CD4-positive, alpha-beta T cell (primary cell): ENCODE results near the gene WDR90. TPM values are rescaled to one million over a fixed set of nuclear protein-coding genes. Genes with fewer than 3 reads are reported as not detected.
A peak's percentile ranks its signal among the peaks of the same experiment; 100 is the strongest.
"Not testable (repeated sequence)": the region's sequence is repeated elsewhere in the genome, so short reads cannot be mapped to it uniquely, and the experiment has no call there.

ENCODE experiments used
- ATAC-seq: fragments of 200-7000 bp; cut with Tn5 transposase; one replicate; pipeline ENCODE4 v1.10.0; 2022; ENCODE audit warnings: mild to moderate bottlenecking; ENCODE audit not compliant: poor library complexity
- CTCF ChIA-PET: fragments of 350-600 bp; sonication (Branson Sonifier 250); formaldehyde crosslinking; loops from one replicate; lab custom pipeline; 2021; ENCODE audit warnings: antibody characterized with exemption, inconsistent platforms; lab: Charles Lee
- POLR2A ChIA-PET: fragments of 350-600 bp; sonication (Branson Sonifier 250); formaldehyde crosslinking; loops from one replicate; lab custom pipeline; 2021; ENCODE audit warnings: antibody characterized with exemption, inconsistent platforms; lab: Charles Lee
- DNase-seq, 14 experiments: peaks; one replicate each; pipeline ENCODE4 v3.0.0-alpha.2; 2013 to 2020; ENCODE audit warnings: mixed read lengths in 2 of 14
- H3K27ac ChIP-seq, 2 donors: one replicate each; pipeline versions ENCODE4 v1.5.1 to v1.7.0; 2013; ENCODE audit warnings: low read length in 2 of 2, low read depth in 1 of 2, mild to moderate bottlenecking in 1 of 2
- H3K27me3 ChIP-seq, 2 experiments: 1 replicate in 1 of 2; 2 replicates in 1 of 2; pipeline versions ENCODE4 v1.6.1 to v1.7.0; 2013; ENCODE audit warnings: low read length in 2 of 2, control low read depth in 1 of 2, mild to moderate bottlenecking in 1 of 2, moderate library complexity in 1 of 2; ENCODE audit not compliant: insufficient read depth in 2 of 2, control insufficient read depth in 1 of 2
- H3K36me3 ChIP-seq: one replicate; pipeline ENCODE4 v1.6.1; 2013; ENCODE audit warnings: low read length, control low read depth; ENCODE audit not compliant: insufficient read depth
- H3K4me1 ChIP-seq: one replicate; pipeline ENCODE4 v1.6.1; 2013; ENCODE audit warnings: low read length, control low read depth; ENCODE audit not compliant: insufficient read depth
- H3K4me3 ChIP-seq: one replicate; pipeline ENCODE4 v1.5.1; 2013; ENCODE audit warnings: mild to moderate bottlenecking, low read length, moderate library complexity
- H3K9me3 ChIP-seq, 2 experiments: 1 replicate in 1 of 2; 2 replicates in 1 of 2; pipeline versions ENCODE4 v1.6.1 to v1.7.0; 2013; ENCODE audit warnings: low read length in 2 of 2, mild to moderate bottlenecking in 2 of 2, control low read depth in 1 of 2, moderate library complexity in 1 of 2; ENCODE audit not compliant: control insufficient read depth in 1 of 2, insufficient read depth in 1 of 2
- H3K27ac Mint-ChIP-seq: one replicate; pipeline ENCODE4 v1.8.0; 2020; ENCODE audit warnings: mixed read lengths
- H3K27me3 Mint-ChIP-seq: one replicate; pipeline ENCODE4 v1.8.0; 2021; ENCODE audit warnings: mixed read lengths
- H3K36me3 Mint-ChIP-seq: one replicate; pipeline ENCODE4 v1.8.0; 2021; ENCODE audit warnings: low read depth, mixed read lengths
- H3K4me1 Mint-ChIP-seq: one replicate; pipeline ENCODE4 v1.8.0; 2021; ENCODE audit warnings: low read depth, mixed read lengths
- H3K4me3 Mint-ChIP-seq: one replicate; pipeline ENCODE4 v1.8.0; 2020; ENCODE audit warnings: mild to moderate bottlenecking, mixed read lengths
- H3K9me3 Mint-ChIP-seq: one replicate; pipeline ENCODE4 v1.8.0; 2020; ENCODE audit warnings: mixed read lengths
- intact Hi-C, 2 experiments: fragments of 100-400 bp; cut with DNase I in 1 of 2; cut with micrococcal nuclease in 1 of 2; formaldehyde crosslinking; loops; one replicate each; pipeline versions ENCODE4 v1.15.1 to v1.9.0; 2023 to 2025; cut with DNase I, micrococcal nuclease
- total RNA-seq, 174 experiments: library from RNA in 2 of 174; stranded (reverse) in 2 of 174; gene quantifications; one replicate each; pipeline ENCODE4 v1.2.3 and lab custom pipeline; 2021 to 2026
- TF ChIP-seq, protein P1 (sequence below): fragments of 200-600 bp; IDR thresholded peaks from one replicate; pipeline ENCODE4 v1.8.0; 2022; ENCODE audit warnings: antibody characterized with exemption, mild to moderate bottlenecking

WDR90 gene
- total RNA-seq, 2 experiments from 2014 or later: 8.1 to 10.3 TPM

DNA sequence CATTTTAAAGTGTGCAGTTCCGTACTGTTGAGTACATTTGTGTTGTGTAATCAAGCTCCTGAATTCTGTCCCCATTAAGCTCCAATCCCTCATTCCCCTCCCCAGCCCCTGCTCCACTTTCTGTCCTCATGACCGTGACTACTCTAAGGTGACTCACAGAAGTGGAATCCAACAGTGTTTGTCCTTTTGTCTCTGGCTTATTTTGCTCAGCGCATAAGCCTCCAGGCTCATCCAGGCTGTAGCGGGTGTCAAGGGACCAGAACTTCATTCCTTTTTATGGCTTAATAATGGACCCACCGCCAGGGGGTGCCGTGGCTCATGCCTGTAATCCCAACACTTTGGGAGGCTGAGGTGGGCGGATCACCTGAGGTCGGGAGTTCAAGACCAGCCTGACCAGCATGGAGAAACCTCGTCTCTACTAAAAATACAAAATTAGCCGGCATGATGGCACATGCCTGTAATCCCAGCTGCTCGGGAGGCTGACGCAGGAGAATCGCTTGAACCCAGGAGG is 63.6 kb downstream of the WDR90 start:
- Mint-ChIP-seq H3K27me3 (peaks cover 42% of the 10 kb centered on the region), H3K4me3 (peak overlapping the region; percentile 40)
- Histone ChIP-seq H3K4me1 (peaks cover 24% of the 10 kb centered on the region), H3K27me3 (peaks cover 45 to 49% of the 10 kb centered on the region in 2 experiments), H3K9me3 (peaks cover 0 to 27% of the 10 kb centered on the region in 2 experiments)
- H3K9me3 Mint-ChIP-seq, H3K36me3 ChIP-seq, H3K4me1 Mint-ChIP-seq, H3K4me3 ChIP-seq, H3K27ac Mint-ChIP-seq, ATAC-seq, H3K27ac ChIP-seq, H3K36me3 Mint-ChIP-seq: not testable (repeated sequence)
- peak in 7 of 14 experiments; percentile 30 to 68 (median 49) for DNase-seq
- ChIA-PET POLR2A (interaction anchor here (1.6 kb wide), 1 partner anchor 72 kb away, joined by 4 read pairs; no protein-coding TSS in a partner anchor), CTCF (interaction anchor here (0.9 to 1.6 kb wide), 6 partner anchors 12 to 75 kb away, joined by 3 to 9 read pairs (median 6); partner anchors contain the start of genes CHTF18, CIAO3, RPUSD1 and WDR24)
- TF ChIP-seq, protein P1, sequence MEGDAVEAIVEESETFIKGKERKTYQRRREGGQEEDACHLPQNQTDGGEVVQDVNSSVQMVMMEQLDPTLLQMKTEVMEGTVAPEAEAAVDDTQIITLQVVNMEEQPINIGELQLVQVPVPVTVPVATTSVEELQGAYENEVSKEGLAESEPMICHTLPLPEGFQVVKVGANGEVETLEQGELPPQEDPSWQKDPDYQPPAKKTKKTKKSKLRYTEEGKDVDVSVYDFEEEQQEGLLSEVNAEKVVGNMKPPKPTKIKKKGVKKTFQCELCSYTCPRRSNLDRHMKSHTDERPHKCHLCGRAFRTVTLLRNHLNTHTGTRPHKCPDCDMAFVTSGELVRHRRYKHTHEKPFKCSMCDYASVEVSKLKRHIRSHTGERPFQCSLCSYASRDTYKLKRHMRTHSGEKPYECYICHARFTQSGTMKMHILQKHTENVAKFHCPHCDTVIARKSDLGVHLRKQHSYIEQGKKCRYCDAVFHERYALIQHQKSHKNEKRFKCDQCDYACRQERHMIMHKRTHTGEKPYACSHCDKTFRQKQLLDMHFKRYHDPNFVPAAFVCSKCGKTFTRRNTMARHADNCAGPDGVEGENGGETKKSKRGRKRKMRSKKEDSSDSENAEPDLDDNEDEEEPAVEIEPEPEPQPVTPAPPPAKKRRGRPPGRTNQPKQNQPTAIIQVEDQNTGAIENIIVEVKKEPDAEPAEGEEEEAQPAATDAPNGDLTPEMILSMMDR: peak; percentile 37
- intact Hi-C loops: loop anchor here in 1 of 2 experiments (5.0 kb wide), 2 partner anchors 340 to 480 kb away; no protein-coding TSS in a partner anchor

DNA sequence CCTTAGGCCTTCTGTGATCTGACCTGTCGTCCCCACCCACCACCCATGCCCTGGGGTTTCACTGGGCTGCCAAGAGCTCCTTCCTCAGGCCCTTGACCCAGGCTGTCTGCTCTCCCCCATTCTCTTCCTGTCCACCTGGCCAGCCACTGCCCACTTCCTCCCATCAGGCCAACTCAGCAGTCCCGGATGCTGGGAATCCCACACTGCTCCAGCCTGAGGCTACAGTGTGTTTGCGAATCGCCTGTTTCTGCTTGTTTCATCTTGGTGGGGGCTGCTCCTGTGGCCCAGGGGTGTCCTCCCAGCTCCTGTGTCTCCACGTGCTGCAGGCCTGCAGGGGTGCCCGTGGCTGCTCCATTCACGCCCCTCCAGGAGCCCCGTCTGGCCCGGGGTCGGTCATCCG is 64.9 kb downstream of the WDR90 start:
- Mint-ChIP-seq H3K27ac (no peak overlapping the region), H3K36me3 (no peaks in the 10 kb centered on the region), H3K9me3 (no peaks in the 10 kb centered on the region), H3K4me1 (peaks cover 10% of the 10 kb centered on the region), H3K27me3 (peaks cover 29% of the 10 kb centered on the region), H3K4me3 (peak overlapping the region; percentile 60)
- H3K9me3 ChIP-seq: peaks cover 0 to 27% of the 10 kb centered on the region in 2 experiments
- DNase-seq (no peak), ATAC-seq (no peak)
- no peak overlapping the region for H3K4me3 ChIP-seq
- peaks cover 26% of the 10 kb centered on the region for H3K4me1 ChIP-seq
- intact Hi-C loops: loop anchor here in 1 of 2 experiments (2.0 to 5.0 kb wide), 3 partner anchors 15 to 478 kb away; no protein-coding TSS in a partner anchor
- H3K27me3 ChIP-seq: peaks cover 32 to 37% of the 10 kb centered on the region in 2 experiments
- no peaks in the 10 kb centered on the region for H3K36me3 ChIP-seq
- no peak overlapping the region for H3K27ac ChIP-seq
- CTCF ChIA-PET: no interaction called here
- POLR2A ChIA-PET: interaction anchor here (4.5 kb wide), 1 partner anchor 12 kb away, joined by 30 read pairs; the partner anchor contains the start of genes CCDC78 and HAGHL
- TF ChIP-seq, protein P1: no peak

DNA sequence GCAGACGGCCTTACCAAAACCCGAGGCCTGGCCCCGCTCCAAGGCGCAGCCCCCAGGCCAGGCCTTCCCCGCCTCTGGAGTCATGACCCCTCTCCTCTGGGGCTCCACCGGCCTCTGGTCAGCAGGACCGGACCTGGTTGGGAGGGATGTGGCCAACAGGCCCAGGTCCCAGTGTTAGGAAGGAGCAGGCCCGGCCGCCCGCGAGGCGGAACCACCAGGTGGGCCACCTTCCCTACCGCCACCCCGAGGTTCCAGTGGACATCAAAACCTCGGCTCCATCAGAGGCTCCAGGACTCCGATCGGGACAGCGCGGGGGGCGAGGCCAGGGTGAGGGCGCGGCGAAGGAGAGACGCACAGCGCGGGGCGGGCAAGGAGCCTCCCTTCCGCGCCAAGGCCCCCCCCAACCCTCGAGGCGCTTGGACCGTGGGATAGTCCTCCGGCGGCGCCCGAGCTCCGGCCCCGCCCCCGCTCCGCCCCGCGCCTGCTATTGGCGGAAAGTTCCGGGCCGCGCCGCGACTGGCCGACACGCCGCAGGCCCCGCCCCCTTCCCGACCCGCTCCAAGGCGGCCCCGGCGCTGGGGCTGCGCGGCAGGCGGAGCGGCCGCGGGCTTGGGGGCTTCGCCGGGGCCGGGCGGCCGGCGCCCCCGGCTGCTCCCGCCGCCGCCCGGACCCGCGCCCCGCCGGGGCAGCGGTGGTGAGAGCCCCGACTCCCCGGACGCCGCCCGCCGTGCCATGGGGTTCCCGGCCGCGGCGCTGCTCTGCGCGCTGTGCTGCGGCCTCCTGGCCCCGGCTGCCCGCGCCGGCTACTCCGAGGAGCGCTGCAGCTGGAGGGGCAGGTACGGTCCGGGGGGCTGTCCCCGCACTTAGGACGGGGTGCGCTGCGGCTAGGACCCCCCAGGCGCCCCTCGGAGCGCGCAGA is 65.7 kb downstream of the WDR90 start, which contains the start of gene METRN:
Gene METRN, plus strand, starts transcription at position 561 of the 919 bp plus-strand sequence. Its CDS starts 172 bp downstream, at position 733.
- ChIA-PET POLR2A (interaction anchor here (0.9 to 4.5 kb wide), 4 partner anchors 12 to 74 kb away, joined by 3 to 30 read pairs (median 14); partner anchors contain the start of genes CCDC78, CHTF18, HAGHL and RPUSD1), CTCF (interaction anchor here (1.2 to 2.3 kb wide), 2 partner anchors 26 to 74 kb away, joined by 3 to 8 read pairs; partner anchors contain the start of genes CHTF18, CIAO3 and RPUSD1)
- peaks cover 21% of the 10 kb centered on the region for H3K27me3 Mint-ChIP-seq
- peak within 1 kb of the TSS; percentile 69 for H3K4me3 Mint-ChIP-seq
- intact Hi-C loops: loop anchor here in 1 of 2 experiments (2.0 to 5.0 kb wide), 3 partner anchors 14 to 477 kb away; no protein-coding TSS in a partner anchor
- Histone ChIP-seq H3K4me1 (peaks cover 33% of the 10 kb centered on the region), H3K27ac (no peak within 1 kb of the TSS), H3K4me3 (peak within 1 kb of the TSS; percentile 12), H3K9me3 (peaks cover 0 to 19% of the 10 kb centered on the region in 2 experiments), H3K36me3 (no peaks in the 10 kb centered on the region), H3K27me3 (peaks cover 25 to 30% of the 10 kb centered on the region in 2 experiments)
- DNase-seq: peak; percentile 76 to 95 (median 88)
- TF ChIP-seq, protein P1: no peak
- no peaks in the 10 kb centered on the region for H3K9me3 Mint-ChIP-seq
- peaks cover 18% of the 10 kb centered on the region for H3K4me1 Mint-ChIP-seq
- ATAC-seq: peak; percentile 92
- H3K36me3 Mint-ChIP-seq: no peaks in the 10 kb centered on the region
- no peak within 1 kb of the TSS for H3K27ac Mint-ChIP-seq
